Cerebellar nuclear complex (tissue), 1 donor: Measurements from ENCODE around the gene DND1.
"Not testable (repeated sequence)": the region's sequence is repeated elsewhere in the genome, so short reads cannot be mapped to it uniquely, and the experiment has no call there.

Experiments used
- DNase-seq, 2 experiments: peaks; one replicate each; lab custom pipeline; 2025; lab: John Stamatoyannopoulos, UW

The DND1 gene

GRCh38 chr5:140631036-140631417 is 42.3 kb downstream of the DND1 start:
- DNase-seq, result no peak

GRCh38 chr5:140630292-140631035 is 42.9 kb downstream of the DND1 start:
- no peak for DNase-seq

DNA sequence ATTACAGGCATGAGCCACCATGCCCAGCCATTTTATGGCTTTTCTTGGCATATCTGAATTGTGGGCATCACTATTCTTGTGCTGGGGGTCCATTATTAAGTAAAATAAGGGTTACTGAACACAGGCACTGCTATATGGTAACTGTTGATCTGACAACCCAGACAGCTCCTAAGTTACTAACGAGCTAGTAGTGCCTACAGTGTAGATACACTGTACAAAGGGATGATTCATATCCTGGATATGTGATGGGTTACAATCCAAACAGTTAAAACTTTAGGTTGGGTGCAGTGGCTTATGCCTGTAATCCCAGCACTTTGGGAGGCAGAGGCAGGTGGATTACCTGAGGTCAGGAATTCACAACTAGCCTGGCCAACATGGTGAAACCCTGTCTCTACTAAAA is 44.7 kb downstream of the DND1 start:
- DNase-seq, result no peak

DNA sequence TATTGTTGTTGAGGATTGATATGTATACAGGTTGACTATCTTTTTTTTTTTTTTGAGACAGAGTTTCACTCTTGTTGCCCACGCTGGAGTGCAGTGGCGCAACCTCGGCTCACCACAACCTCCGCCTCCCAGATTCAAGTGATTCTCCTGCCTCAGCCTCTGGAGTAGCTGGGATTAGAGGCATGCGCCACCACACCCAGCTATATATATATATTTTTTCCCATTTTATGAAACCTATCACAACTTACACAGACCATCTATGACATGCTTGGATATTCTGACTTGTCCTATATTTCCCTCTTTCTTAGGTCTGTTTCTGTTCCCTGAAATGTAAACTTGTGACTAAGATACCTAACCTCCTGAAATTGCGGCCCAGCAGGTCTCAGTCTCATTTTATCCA is 45.4 kb downstream of the DND1 start:
- no peak for DNase-seq

- DNase-seq, result not testable (repeated sequence)
These were observed 48.5 kb downstream of the DND1 start for GRCh38 chr5:140624886-140625285.

GRCh38 chr5:140623061-140623460 is 50.3 kb downstream of the DND1 start:
- DNase-seq, result not testable (repeated sequence)

GRCh38 chr5:140622301-140622700 is 51.1 kb downstream of the DND1 start:
- no peak for DNase-seq
